PFSK-1 (cell line): ENCODE results near the gene ARHGEF26.

ENCODE experiments used
- FOXP2 ChIP-seq: optimal IDR thresholded peaks from 2 replicates; pipeline ENCODE3; 2011; ENCODE audit warnings: borderline replicate concordance, control low read depth, inconsistent platforms; ENCODE audit not compliant: insufficient read depth; ENCODE audit errors: extremely low read length, extremely low read depth
- POLR2AphosphoS5 ChIP-seq: IDR thresholded peaks from 2 replicates; pipeline ENCODE4 v1.6.1; 2012; ENCODE audit warnings: low read depth, mild to moderate bottlenecking, control low read depth, low read length, moderate library complexity
- REST ChIP-seq, 2 experiments: IDR thresholded peaks; 2 replicates each; pipeline versions ENCODE4 v1.6.1 to v1.8.0; 2011 to 2012; ENCODE audit warnings: low read depth in 2 of 2, low read length in 2 of 2, control low read depth in 1 of 2, inconsistent platforms in 1 of 2, mild to moderate bottlenecking in 1 of 2, moderate library complexity in 1 of 2; ENCODE audit not compliant: insufficient read depth in 1 of 2
- SIN3A ChIP-seq: IDR thresholded peaks from 2 replicates; pipeline ENCODE4 v1.6.1; 2012; ENCODE audit warnings: mild to moderate bottlenecking, low read length, moderate library complexity, borderline replicate concordance; ENCODE audit not compliant: insufficient read depth
- TAF1 ChIP-seq: IDR thresholded peaks from 2 replicates; pipeline ENCODE4 v1.6.1; 2012; ENCODE audit warnings: low read length, control low read depth, borderline replicate concordance; ENCODE audit not compliant: insufficient read depth

GRCh38 chr3:154243353-154243752 lies 122.2 kb downstream of the ARHGEF26 start:
- TF ChIP-seq POLR2AphosphoS5 (no peak), TAF1 (no peak), FOXP2 (no peak), REST (IDR thresholded peaks at IDR 0.05; ENCODE audit: insufficient read depth in 1 of 2, low read depth in 2 of 2, low read length in 2 of 2) (no peak), SIN3A (no peak)
